ENCODE data around the gene TCF20.

DNA sequence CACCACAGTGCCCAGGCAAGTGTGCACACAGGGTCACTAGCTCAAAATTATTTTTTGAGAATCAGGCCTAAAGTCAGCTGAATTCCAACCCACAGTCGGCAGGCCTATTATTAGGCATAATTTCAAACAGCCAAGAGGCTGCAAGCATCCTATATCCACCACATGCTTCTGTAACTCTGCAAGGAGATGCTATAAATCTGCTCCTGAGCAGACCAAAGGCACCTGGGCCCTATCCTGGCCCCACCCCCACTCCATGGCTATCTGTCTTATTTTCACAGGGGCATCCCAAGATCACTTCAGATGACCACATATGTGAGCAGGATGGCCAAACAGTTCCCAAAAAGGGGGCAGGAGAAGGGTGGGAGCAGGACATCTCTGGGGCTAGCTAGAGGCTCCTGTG is 44.6 kb downstream of the TCF20 start:
- no peak for TF ChIP-seq CTCF (IDR thresholded peaks at IDR 0.05)
- TF ChIP-seq EP300 (IDR thresholded peaks at IDR 0.05): no peak
- no peak for TF ChIP-seq POLR2A (IDR thresholded peaks at IDR 0.05)

All from gastroesophageal sphincter (tissue), 3 donors.